Transverse colon (tissue), 4 donors: ENCODE data around the gene TTC38. TPM values are rescaled to one million over a fixed set of nuclear protein-coding genes. Genes with fewer than 3 reads are reported as not detected.

Source experiments
- DNase-seq: peaks from one replicate; pipeline ENCODE4 v3.0.0-alpha.2; 2019
- H3K27ac ChIP-seq, 4 donors: fragments of 200-600 bp; sonication (generic); 2 replicates each; pipeline ENCODE4 v1.5.1; 2016 to 2018; ENCODE audit warnings: inconsistent platforms in 4 of 4
- H3K27me3 ChIP-seq: fragments of 200-600 bp; sonication (generic); 2 replicates; pipeline ENCODE4 v1.5.1; 2017; ENCODE audit warnings: inconsistent platforms
- H3K36me3 ChIP-seq, 4 donors: fragments of 200-600 bp; sonication (generic); 2 replicates each; pipeline ENCODE4 v1.5.1; 2017 to 2019; ENCODE audit warnings: inconsistent platforms in 4 of 4
- H3K4me1 ChIP-seq, 4 donors: fragments of 200-600 bp; sonication (generic); 2 replicates each; pipeline ENCODE4 v1.5.1; 2017 to 2020; ENCODE audit warnings: inconsistent platforms in 4 of 4
- H3K4me3 ChIP-seq, 4 donors: fragments of 200-600 bp; sonication (generic); 1 replicate in 1 of 4; 2 replicates in 3 of 4; pipeline versions ENCODE4 v1.5.1 to v1.6.1; 2017 to 2019; ENCODE audit warnings: inconsistent platforms in 4 of 4
- H3K9me3 ChIP-seq, 2 donors: fragments of 200-600 bp; sonication (generic); 2 replicates each; pipeline ENCODE4 v1.5.1; 2017 to 2019; ENCODE audit warnings: inconsistent platforms in 2 of 2
- EP300 ChIP-seq: sonication (generic); formaldehyde crosslinking; IDR thresholded peaks from one replicate; pipeline ENCODE4 v1.6.1; 2017; ENCODE audit warnings: antibody characterized with exemption, low read depth
- POLR2A ChIP-seq: fragments of 450-650 bp; IDR thresholded peaks from one replicate; pipeline ENCODE4 v1.6.1; 2016; ENCODE audit warnings: antibody characterized with exemption, mild to moderate bottlenecking, moderate library complexity
- POLR2AphosphoS5 ChIP-seq, 3 donors: sonication (generic); formaldehyde crosslinking; IDR thresholded peaks; one replicate each; pipeline ENCODE4 v1.6.1; 2016; ENCODE audit warnings: antibody characterized with exemption in 3 of 3
- WGBS, 2 donors: methylation state at CpG; one replicate each; pipeline ENCODE4 v1.1.5; 2018; ENCODE audit warnings: low coverage in 1 of 2; 5-methylcytosine and 5-hydroxymethylcytosine counted together
- in situ Hi-C, 4 donors: fragments of 200-750 bp; cut with MboI; loops; one replicate each; pipeline versions ENCODE4 v1.15.0 to v1.15.1; 2017; ENCODE audit warnings: low sequenced_read_pairs in 3 of 4, low pct_ligation_motif_present in 1 of 4, low pct_unique_long_range_greater_than_20kb in 1 of 4
- intact Hi-C: fragments of 100-400 bp; cut with DNase I; formaldehyde crosslinking; loops from one replicate; pipeline ENCODE4 v1.15.1; 2023; ENCODE audit warnings: low total_unique reads
- total RNA-seq, 4 donors: library from RNA; depleted of rRNA; stranded (reverse); fragments of >200 nt; gene quantifications; one replicate each; pipeline ENCODE4 v1.1.0, GENCODE V29; 2016
- TF ChIP-seq, protein P1 (sequence below), 5 experiments: fragments of 200-600 bp in 3 of 5; fragments of 450-650 bp in 2 of 5; sonication (generic) in 3 of 5; IDR thresholded peaks; 1 replicate in 2 of 5; 2 replicates in 3 of 5; pipeline ENCODE4 v1.5.1; 2016 to 2017; ENCODE audit warnings: antibody characterized with exemption in 5 of 5, inconsistent platforms in 3 of 5, mild to moderate bottlenecking in 2 of 5, moderate library complexity in 1 of 5

The TTC38 gene
- total RNA-seq, 4 donors from 2014 or later: 167 to 316 (median 292) TPM

DNA sequence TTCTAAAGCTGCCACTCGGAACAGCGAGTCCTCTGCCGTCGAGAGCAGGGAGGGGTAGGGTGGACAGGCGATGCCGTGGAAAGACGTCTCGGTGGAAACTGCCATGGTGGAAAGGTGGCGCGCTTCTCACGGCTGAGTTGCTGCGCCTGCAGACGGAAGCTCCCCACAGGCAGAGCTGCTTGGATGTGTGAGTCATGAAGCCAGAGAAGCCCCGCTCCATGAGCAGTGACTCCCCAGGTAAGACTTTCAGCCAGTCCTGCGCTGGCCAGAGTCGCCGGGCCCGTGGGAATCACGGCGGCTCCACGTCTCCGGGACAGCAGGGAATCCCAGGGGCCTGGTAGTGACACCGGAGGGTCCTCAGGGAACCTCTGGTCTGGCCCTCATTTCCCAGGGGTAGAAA is 63.7 kb downstream of the TTC38 start:
- Histone ChIP-seq H3K4me1 (peaks cover 0 to 9% (median 3%) of the 10 kb centered on the region in 4 donors), H3K36me3 (no peaks in the 10 kb centered on the region), H3K9me3 (no peaks in the 10 kb centered on the region), H3K27me3 (no peaks in the 10 kb centered on the region), H3K27ac (no peak overlapping the region), H3K4me3 (no peak overlapping the region)
- intact Hi-C loops (no loop called here), in situ Hi-C loops (no loop called here)
- TF ChIP-seq, protein P1, sequence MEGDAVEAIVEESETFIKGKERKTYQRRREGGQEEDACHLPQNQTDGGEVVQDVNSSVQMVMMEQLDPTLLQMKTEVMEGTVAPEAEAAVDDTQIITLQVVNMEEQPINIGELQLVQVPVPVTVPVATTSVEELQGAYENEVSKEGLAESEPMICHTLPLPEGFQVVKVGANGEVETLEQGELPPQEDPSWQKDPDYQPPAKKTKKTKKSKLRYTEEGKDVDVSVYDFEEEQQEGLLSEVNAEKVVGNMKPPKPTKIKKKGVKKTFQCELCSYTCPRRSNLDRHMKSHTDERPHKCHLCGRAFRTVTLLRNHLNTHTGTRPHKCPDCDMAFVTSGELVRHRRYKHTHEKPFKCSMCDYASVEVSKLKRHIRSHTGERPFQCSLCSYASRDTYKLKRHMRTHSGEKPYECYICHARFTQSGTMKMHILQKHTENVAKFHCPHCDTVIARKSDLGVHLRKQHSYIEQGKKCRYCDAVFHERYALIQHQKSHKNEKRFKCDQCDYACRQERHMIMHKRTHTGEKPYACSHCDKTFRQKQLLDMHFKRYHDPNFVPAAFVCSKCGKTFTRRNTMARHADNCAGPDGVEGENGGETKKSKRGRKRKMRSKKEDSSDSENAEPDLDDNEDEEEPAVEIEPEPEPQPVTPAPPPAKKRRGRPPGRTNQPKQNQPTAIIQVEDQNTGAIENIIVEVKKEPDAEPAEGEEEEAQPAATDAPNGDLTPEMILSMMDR (IDR thresholded peaks at IDR 0.05): no peak
- TF ChIP-seq EP300 (no peak), POLR2AphosphoS5 (IDR thresholded peaks at IDR 0.05) (no peak), POLR2A (no peak)
- DNase-seq: no peak
- WGBS, 2 donors: 95% methylated on average over 23 of the region's 23 CpGs; no CpG with 5 or more reads in 1 of the 2 donors

GRCh38 chr22:46335201-46336118 is 67.7 kb downstream of the TTC38 start, which contains the start of gene TRMU:
TSS of gene TRMU (plus strand) at chr22:46335714. CDS start at chr22:46335765, 51 bp downstream.
- 0 to 2% methylated on average over 3 to 69 of the region's 93 CpGs for WGBS, 2 donors
- Histone ChIP-seq H3K4me3 (peak within 1 kb of the TSS; percentile 72 to 93 (median 82)), H3K27ac (peak within 1 kb of the TSS; percentile 84 to 92 (median 90)), H3K36me3 (peaks cover 0 to 19% (median 7%) of the 10 kb centered on the region in 4 donors), H3K27me3 (no peaks in the 10 kb centered on the region), H3K9me3 (no peaks in the 10 kb centered on the region), H3K4me1 (peaks cover 7 to 15% (median 10%) of the 10 kb centered on the region in 4 donors)
- in situ Hi-C loops: no loop called here
- peak; percentile 88 for DNase-seq
- intact Hi-C loops: no loop called here
- TF ChIP-seq EP300 (no peak), POLR2AphosphoS5 (IDR thresholded peaks at IDR 0.05) (peak; percentile 73 to 91 (median 84)), POLR2A (peak; percentile 76)
- TF ChIP-seq, protein P1 (IDR thresholded peaks at IDR 0.05): peak in 1 of 5 experiments; percentile 6

GRCh38 chr22:46336119-46337078 is 68.6 kb downstream of the TTC38 start:
- H3K4me3 ChIP-seq: peak overlapping the region; percentile 72 to 93 (median 82)
- H3K36me3 ChIP-seq: peaks cover 0 to 26% (median 10%) of the 10 kb centered on the region in 4 donors
- H3K9me3 ChIP-seq: no peaks in the 10 kb centered on the region
- H3K27ac ChIP-seq: peak overlapping the region; percentile 84 to 92 (median 90)
- intact Hi-C loops: no loop called here
- in situ Hi-C loops: no loop called here
- TF ChIP-seq POLR2A (no peak), POLR2AphosphoS5 (IDR thresholded peaks at IDR 0.05) (no peak), EP300 (no peak)
- TF ChIP-seq, protein P1 (IDR thresholded peaks at IDR 0.05): no peak
- peak; percentile 33 for DNase-seq
- WGBS, 2 donors: 9 to 13% methylated on average over 7 to 32 of the region's 42 CpGs
- peaks cover 7 to 15% (median 10%) of the 10 kb centered on the region in 4 donors for H3K4me1 ChIP-seq
- H3K27me3 ChIP-seq: no peaks in the 10 kb centered on the region
